ENCODE results near the gene PCSK1N.
"Not testable (repeated sequence)": the region's sequence is repeated elsewhere in the genome, so short reads cannot be mapped to it uniquely, and the experiment has no call there.

- TF ChIP-seq EZH2 (IDR thresholded peaks at IDR 0.05; ENCODE audit: borderline replicate concordance); EZH2phosphoT487 (IDR thresholded peaks at IDR 0.05; ENCODE audit: low read depth, severe bottlenecking, unreplicated experiment): not testable (repeated sequence)
- TF ChIP-seq, protein P1, sequence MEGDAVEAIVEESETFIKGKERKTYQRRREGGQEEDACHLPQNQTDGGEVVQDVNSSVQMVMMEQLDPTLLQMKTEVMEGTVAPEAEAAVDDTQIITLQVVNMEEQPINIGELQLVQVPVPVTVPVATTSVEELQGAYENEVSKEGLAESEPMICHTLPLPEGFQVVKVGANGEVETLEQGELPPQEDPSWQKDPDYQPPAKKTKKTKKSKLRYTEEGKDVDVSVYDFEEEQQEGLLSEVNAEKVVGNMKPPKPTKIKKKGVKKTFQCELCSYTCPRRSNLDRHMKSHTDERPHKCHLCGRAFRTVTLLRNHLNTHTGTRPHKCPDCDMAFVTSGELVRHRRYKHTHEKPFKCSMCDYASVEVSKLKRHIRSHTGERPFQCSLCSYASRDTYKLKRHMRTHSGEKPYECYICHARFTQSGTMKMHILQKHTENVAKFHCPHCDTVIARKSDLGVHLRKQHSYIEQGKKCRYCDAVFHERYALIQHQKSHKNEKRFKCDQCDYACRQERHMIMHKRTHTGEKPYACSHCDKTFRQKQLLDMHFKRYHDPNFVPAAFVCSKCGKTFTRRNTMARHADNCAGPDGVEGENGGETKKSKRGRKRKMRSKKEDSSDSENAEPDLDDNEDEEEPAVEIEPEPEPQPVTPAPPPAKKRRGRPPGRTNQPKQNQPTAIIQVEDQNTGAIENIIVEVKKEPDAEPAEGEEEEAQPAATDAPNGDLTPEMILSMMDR (IDR thresholded peaks at IDR 0.05; ENCODE audit: poor library complexity): not testable (repeated sequence)
These were observed 16.0 kb downstream of the PCSK1N start for GRCh38 chrX:48819394-48819793.

All from hepatocyte (in vitro differentiated cells).